Pulmonary artery endothelial cell (primary cell): ENCODE data around the gene UBE2B. TPM values are rescaled to one million over a fixed set of nuclear protein-coding genes. Genes with fewer than 3 reads are reported as not detected.
"Not testable (repeated sequence)": the region's sequence is repeated elsewhere in the genome, so short reads cannot be mapped to it uniquely, and the experiment has no call there.

Experiments
- DNase-seq: peaks from one replicate; pipeline ENCODE4 v3.0.0-alpha.2; 2011; ENCODE audit warnings: low read depth, low spot score
- total RNA-seq: library from RNA; depleted of rRNA; stranded (reverse); fragments of >200 nt; gene quantifications from 2 replicates; pipeline ENCODE4 v1.2.3, GENCODE V29; 2014

Gene UBE2B
- 22.7 and 23.3 TPM in 2 replicates for total RNA-seq

- peak; percentile 100 for DNase-seq
Observed at GRCh38 chr5:134370871-134371833, at the start of gene UBE2B. UBE2B (plus strand) TSS chr5:134371569; CDS start chr5:134371596, 27 bp downstream.

GRCh38 chr5:134327327-134327726 lies 44.0 kb upstream of the UBE2B start:
- no peak for DNase-seq

GRCh38 chr5:134328619-134329018 lies 42.8 kb upstream of the UBE2B start:
- DNase-seq = no peak

GRCh38 chr5:134336833-134337232 lies 34.5 kb upstream of the UBE2B start:
- DNase-seq = not testable (repeated sequence)

- DNase-seq = not testable (repeated sequence)
Observed at GRCh38 chr5:134343500-134343899, 27.9 kb upstream of the UBE2B start.

GRCh38 chr5:134345476-134345875 lies 25.9 kb upstream of the UBE2B start:
- DNase-seq = not testable (repeated sequence)

- DNase-seq = no peak
Observed at GRCh38 chr5:134345996-134346395, 25.4 kb upstream of the UBE2B start.

GRCh38 chr5:134349463-134349862 lies 21.9 kb upstream of the UBE2B start:
- DNase-seq = no peak

- DNase-seq = no peak
Observed at GRCh38 chr5:134355681-134356080, 15.7 kb upstream of the UBE2B start.

- DNase-seq = no peak
Observed at GRCh38 chr5:134365604-134366003, 5.8 kb upstream of the UBE2B start.

- DNase-seq = no peak
Observed at GRCh38 chr5:134370311-134370870, 978 bp upstream of the UBE2B start.

GRCh38 chr5:134371834-134372340 lies 518 bp downstream of the UBE2B start:
- no peak for DNase-seq

- DNase-seq = not testable (repeated sequence)
Observed at GRCh38 chr5:134373633-134374032, 2.3 kb downstream of the UBE2B start.

GRCh38 chr5:134374232-134374631 lies 2.9 kb downstream of the UBE2B start:
- no peak for DNase-seq

GRCh38 chr5:134380346-134380745 lies 9.0 kb downstream of the UBE2B start:
- no peak for DNase-seq

GRCh38 chr5:134382204-134382603 lies 10.8 kb downstream of the UBE2B start:
- not testable (repeated sequence) for DNase-seq

GRCh38 chr5:134383980-134384697 lies 12.8 kb downstream of the UBE2B start:
- no peak for DNase-seq

- no peak for DNase-seq
Observed at GRCh38 chr5:134387443-134387842, 16.1 kb downstream of the UBE2B start.

- no peak for DNase-seq
Observed at GRCh38 chr5:134392301-134392700, 20.9 kb downstream of the UBE2B start.

- no peak for DNase-seq
Observed at GRCh38 chr5:134394932-134395331, 23.6 kb downstream of the UBE2B start.

GRCh38 chr5:134396274-134396673 lies 24.9 kb downstream of the UBE2B start:
- DNase-seq = no peak

GRCh38 chr5:134397196-134397595 lies 25.8 kb downstream of the UBE2B start:
- no peak for DNase-seq
